ENCODE measurements around the gene LBHD2.

DNA sequence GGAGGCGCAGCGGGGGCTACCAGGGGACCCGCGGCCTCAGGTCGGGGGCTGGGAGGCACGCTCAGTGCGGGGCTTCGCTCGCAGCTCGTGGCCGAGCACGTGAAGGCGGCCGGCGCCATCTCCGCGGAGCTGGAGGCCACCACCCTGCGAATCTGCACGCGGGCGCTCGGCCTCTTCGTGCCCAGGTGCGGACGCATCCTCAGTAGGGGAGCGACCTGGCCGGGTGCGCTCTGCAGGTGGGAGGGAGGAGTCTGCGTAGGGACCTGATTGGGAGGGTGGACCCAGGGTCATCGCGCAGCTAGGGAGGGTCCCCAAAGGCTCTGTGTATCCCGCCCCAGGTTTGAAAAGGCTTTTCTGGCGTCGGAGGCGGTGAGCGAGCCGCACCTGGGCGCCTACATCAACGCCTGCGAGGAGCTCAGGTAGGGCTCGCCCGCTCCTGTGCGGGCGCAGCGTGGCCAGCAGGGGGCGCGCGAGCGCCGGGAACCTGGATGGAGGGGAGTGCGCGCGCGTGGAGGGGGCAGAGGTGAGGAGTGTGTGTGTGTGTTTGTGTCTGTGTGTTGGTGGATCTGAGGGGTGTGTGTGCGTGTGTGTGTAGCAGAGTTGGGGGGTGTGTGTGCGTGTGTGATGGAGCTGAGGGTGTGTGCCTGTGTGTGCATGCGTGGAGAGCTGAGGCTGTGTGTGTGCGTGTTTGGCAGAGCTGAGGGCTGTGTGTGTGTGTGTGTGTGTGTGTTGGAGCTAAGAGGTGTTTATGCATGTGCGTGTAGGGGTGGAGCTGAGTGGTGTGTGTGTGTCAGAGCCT is 20.8 kb downstream of the LBHD2 start:
- TF ChIP-seq, protein P1, sequence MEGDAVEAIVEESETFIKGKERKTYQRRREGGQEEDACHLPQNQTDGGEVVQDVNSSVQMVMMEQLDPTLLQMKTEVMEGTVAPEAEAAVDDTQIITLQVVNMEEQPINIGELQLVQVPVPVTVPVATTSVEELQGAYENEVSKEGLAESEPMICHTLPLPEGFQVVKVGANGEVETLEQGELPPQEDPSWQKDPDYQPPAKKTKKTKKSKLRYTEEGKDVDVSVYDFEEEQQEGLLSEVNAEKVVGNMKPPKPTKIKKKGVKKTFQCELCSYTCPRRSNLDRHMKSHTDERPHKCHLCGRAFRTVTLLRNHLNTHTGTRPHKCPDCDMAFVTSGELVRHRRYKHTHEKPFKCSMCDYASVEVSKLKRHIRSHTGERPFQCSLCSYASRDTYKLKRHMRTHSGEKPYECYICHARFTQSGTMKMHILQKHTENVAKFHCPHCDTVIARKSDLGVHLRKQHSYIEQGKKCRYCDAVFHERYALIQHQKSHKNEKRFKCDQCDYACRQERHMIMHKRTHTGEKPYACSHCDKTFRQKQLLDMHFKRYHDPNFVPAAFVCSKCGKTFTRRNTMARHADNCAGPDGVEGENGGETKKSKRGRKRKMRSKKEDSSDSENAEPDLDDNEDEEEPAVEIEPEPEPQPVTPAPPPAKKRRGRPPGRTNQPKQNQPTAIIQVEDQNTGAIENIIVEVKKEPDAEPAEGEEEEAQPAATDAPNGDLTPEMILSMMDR (IDR thresholded peaks at IDR 0.05 in 2 of 3, conservative IDR thresholded peaks at IDR 0.05 in 1 of 3; ENCODE audit: control insufficient read depth in 2 of 3, extremely low read depth in 1 of 3, insufficient read depth in 1 of 3, low read depth in 3 of 3, low read length in 3 of 3), result peak; percentile 96 to 98 (median 98)
- TF ChIP-seq RELA (IDR thresholded peaks at IDR 0.05; ENCODE audit: borderline replicate concordance, partially characterized antibody) (no peak), TCF12 (IDR thresholded peaks at IDR 0.05; ENCODE audit: low read depth, low read length) (0 out of 2 replicates have a peak, but pooled peaks have one; percentile 5), POLR2AphosphoS5 (IDR thresholded peaks at IDR 0.05; ENCODE audit: low read length) (no peak), RB1 (IDR thresholded peaks at IDR 0.05; ENCODE audit: borderline replicate concordance) (peak; percentile 85; the same call in 1 of the 2 replicates)
- TF ChIP-seq, protein P2, sequence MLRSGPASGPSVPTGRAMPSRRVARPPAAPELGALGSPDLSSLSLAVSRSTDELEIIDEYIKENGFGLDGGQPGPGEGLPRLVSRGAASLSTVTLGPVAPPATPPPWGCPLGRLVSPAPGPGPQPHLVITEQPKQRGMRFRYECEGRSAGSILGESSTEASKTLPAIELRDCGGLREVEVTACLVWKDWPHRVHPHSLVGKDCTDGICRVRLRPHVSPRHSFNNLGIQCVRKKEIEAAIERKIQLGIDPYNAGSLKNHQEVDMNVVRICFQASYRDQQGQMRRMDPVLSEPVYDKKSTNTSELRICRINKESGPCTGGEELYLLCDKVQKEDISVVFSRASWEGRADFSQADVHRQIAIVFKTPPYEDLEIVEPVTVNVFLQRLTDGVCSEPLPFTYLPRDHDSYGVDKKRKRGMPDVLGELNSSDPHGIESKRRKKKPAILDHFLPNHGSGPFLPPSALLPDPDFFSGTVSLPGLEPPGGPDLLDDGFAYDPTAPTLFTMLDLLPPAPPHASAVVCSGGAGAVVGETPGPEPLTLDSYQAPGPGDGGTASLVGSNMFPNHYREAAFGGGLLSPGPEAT (IDR thresholded peaks at IDR 0.05; ENCODE audit: low read depth), result no peak
